Suppressor macrophage (primary cell): ENCODE results near the gene BMPR1B.

Experiments
- DNase-seq, 4 experiments: peaks; one replicate each; pipeline ENCODE4 v3.0.0-alpha.2; 2020 to 2022
- total RNA-seq, 17 experiments: gene quantifications; one replicate each; lab custom pipeline; 2026; ENCODE audit warnings: mixed read lengths in 6 of 17, inconsistent platforms in 3 of 17; lab: John Stamatoyannopoulos, UW

The BMPR1B gene
- 0 to 2.9 (median 0.04) reads per million in 17 experiments for total RNA-seq

- peak in 3 of 4 experiments; percentile 1 to 21 (median 10) for DNase-seq
Measured at GRCh38 chr4:94757192-94758140, at the start of gene BMPR1B. TSS of gene BMPR1B (plus strand) at chr4:94757955. CDS start at chr4:95104425, 346,470 bp downstream.

- DNase-seq = no peak
Measured at GRCh38 chr4:94711635-94712034, 46.1 kb upstream of the BMPR1B start.

GRCh38 chr4:94714365-94715160 lies 43.2 kb upstream of the BMPR1B start:
- DNase-seq = no peak

DNA sequence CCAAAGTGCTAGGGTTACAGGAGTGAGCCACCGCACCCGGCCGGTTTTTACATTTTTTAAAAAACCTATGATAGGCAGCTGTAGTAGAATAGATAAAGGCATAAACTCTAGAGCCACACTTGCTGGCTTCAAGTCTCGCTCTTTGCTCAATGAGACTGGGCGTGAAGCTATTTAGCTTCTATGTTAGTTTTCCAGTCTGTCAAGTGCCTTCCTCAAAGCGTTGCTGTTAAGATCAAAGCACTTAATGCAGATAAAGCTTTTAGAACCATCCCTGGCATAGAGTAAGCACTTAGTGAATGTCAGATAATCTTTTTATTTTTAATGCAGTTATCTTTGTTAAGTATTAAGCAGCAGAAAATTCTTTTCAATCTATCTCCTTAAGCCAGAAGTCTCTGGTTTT lies 42.0 kb upstream of the BMPR1B start:
- no peak for DNase-seq

- no peak for DNase-seq
Measured at GRCh38 chr4:94721310-94721709, 36.4 kb upstream of the BMPR1B start.

DNA sequence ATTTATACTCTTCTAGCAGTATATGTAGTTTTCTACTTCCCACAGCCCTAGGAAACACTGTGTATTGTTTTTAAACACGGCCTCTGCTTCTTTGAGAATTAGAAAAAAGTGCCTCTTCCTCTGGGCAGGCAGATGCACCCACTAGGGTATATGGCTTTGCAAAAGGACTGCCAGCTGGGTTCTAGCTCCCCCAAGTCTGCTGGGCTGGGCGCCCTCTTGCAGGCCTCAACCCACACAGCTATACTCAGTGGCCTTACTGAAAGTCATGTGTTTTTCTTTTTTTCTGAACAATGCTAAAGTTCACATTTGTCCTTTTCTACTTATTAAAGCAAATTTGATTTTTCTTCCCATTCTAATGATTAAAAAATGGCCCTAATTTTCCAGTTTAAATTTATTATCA lies 35.5 kb upstream of the BMPR1B start:
- peak in 2 of 4 experiments; percentile 4 to 18 for DNase-seq

DNA sequence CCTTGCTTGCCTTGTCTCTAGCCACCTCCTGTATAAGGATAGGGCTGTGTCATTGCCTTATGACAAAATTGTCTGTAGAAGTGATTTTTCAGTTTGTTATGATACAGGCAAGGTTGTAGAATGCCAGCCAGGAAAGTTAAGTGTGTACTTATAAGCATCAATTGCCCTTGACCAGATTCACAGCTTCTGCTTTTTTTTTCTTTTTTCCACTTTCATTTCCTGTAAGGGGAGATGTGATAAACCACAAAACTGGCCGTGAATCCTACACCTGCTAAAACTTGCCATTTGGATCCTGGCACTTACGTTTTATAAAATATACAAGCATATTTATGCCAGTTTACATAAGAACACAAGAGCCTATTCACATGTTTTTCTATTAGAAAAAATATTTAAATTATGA lies 35.0 kb upstream of the BMPR1B start:
- DNase-seq = peak in 2 of 4 experiments; percentile 2 to 11

DNA sequence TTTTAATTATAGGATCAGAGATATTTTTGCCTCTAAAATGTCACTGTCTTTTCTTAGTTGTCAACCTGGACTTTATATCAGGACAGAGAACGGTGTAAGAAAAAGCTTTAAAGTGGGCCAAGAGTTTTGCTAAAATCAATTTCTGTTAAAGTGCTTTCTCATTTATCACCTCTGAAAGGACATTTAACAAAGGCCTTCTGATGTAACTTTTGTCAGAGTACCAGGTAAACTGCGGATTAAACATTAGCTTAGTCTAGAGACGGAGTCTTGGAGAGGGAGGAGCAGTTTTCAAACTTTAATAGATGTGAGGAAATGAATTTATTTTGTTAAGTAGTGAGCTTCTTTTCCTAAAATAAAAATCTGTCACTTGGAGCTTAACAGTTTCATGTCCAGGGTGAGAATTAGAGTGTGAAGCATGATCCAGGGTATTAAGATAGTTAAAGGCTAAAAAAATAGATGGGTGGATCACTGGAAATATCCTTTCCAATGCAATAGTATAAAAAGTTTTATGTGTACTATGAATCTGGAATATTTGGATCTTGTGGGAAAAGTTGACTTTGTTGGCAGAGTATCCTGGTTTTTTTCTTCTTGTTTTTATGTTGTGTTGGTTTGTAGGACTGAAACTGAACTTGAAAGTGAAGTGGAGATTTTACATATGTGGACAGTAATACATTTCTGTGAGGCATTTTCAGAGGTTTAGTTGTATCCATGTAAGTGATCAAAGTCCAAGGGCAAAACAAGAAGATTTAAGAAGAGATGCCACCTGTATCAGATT lies 33.6 kb upstream of the BMPR1B start:
- DNase-seq = no peak

DNA sequence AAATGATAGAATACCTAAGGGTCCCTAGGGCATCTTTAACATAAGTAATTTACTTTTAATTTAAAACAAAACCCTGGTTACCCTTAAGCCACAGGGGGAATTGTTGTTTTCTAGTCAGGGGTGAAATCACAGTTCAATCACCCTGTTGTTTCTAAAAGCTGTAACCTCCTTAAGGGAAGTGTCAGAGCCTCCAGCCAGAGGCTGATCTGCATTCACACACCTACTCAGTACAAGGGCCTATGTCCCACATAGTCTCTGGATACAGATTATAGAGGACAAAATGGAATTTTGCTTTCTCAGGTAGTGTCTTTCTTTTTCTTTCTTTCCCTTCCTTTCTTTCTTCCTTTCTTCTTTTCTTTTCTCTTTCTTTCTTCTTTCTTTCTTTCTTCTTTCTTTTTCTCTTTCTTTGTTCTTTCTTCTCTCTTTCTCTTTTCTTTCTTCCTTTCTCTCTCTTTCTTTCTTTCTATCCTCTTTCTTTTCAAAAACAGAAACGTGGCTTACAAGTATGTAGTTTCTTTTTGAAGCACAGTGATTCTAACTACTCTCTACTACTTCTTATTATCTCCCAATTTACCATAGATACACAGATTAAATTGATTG lies 31.1 kb upstream of the BMPR1B start:
- DNase-seq = peak in 2 of 4 experiments; percentile 2 to 4

- no peak for DNase-seq
Measured at GRCh38 chr4:94728056-94728766, 29.5 kb upstream of the BMPR1B start.

- no peak for DNase-seq
Measured at GRCh38 chr4:94732358-94732698, 25.4 kb upstream of the BMPR1B start.

- DNase-seq = no peak
Measured at GRCh38 chr4:94739741-94740140, 18.0 kb upstream of the BMPR1B start.

DNA sequence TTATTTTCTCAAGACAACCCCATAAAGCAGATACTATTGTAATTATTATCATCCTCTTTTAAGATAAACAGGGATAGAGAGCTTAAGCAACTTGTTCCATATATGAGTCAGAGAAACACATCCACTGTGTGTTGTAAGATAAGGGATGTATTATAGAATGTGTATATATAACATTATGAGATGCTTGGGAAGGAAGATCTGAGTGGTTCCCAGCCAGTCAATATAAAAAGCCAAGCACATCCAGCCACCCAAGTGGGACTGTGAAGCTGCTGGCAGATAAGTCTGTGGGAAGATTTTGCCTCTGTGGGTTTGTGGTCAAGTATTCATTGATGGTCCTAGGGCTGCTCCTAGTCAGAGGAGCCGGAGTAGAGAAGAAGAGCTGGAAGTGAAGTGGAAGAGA lies 16.5 kb upstream of the BMPR1B start:
- no peak for DNase-seq

DNA sequence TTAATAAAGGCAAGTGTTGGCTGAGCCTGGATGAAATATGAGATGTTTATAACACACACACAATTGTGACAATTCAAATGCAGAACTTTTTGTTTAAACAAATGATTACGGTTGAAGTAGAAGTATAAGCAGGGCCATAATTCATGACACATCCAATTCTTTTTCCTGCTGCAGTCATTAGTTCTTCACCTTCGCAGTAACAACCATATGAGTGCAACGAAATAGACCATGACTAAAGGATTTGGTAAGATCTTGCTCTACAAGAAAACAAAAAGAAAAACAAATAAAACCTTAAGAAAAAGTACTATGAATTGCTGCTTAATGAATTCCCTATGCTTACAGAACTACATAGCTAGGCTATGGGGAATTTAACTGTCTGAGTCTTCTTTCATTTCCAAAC lies 13.9 kb upstream of the BMPR1B start:
- no peak for DNase-seq

GRCh38 chr4:94744850-94745249 lies 12.9 kb upstream of the BMPR1B start:
- DNase-seq = no peak

DNA sequence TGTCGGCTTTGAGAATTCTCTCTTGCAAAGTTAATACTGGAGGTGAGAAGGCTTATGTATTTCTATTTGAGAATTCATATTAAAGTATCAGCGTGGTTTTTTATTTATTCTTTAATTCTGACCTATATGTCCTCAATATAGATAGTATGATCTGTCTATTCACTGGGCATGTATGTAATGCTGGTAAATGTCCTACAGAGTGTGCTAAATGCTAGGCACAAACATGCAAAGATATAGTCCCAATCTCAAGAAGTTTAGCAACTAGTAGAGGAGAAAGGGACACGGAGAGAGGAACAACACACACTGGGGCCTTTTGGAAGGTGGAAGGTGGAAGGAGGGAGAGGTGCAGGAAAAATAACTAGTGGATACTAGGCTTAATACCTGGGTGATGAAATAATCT lies 11.0 kb upstream of the BMPR1B start:
- DNase-seq = no peak

- peak in 1 of 4 experiments; percentile 9 for DNase-seq
Measured at GRCh38 chr4:94758141-94758699, 465 bp downstream of the BMPR1B start.

GRCh38 chr4:94758700-94759399 lies 1.1 kb downstream of the BMPR1B start:
- DNase-seq = no peak

GRCh38 chr4:94759767-94760211 lies 2.0 kb downstream of the BMPR1B start:
- no peak for DNase-seq

DNA sequence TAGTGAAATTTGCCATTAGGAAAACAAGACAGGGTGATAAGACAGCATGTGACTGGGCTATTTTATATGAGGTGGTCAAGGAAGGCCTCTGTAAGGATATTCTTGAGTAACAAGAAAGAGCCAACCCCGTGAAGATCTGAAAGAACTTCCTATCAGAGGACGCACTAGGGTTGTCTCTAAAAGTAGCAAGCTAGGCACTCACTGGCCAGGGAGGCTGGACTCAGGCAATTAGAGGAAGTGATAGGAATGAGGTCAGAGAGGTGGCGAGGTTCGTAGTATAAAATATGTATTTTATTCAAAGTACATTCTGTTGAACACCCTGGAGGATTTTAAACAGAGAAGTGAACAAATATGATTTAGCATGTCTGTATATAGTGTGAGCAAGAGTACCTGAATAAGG lies 4.6 kb downstream of the BMPR1B start:
- DNase-seq = no peak

GRCh38 chr4:94763005-94763404 lies 5.2 kb downstream of the BMPR1B start:
- DNase-seq = no peak
